OCI-LY3 (cell line): ENCODE data around the gene ASPG.

Source experiments
- CTCF ChIP-seq: fragments of 200-600, 300-600 bp; sonication (generic); IDR thresholded peaks from 2 replicates; pipeline ENCODE4 v1.5.1; 2014; ENCODE audit warnings: antibody characterized with exemption, low read length, low read depth
- EZH2phosphoT487 ChIP-seq: fragments of 200-600 bp; shearing (Covaris generic); IDR thresholded peaks from 2 replicates; pipeline ENCODE4 v1.6.1; 2018; ENCODE audit warnings: antibody characterized with exemption, mixed run types, low read depth

GRCh38 chr14:104148433-104149277 is 63.2 kb downstream of the ASPG start:
- TF ChIP-seq EZH2phosphoT487 (no peak), CTCF (no peak)
